Measurements from ENCODE around the gene OGFOD2.

Gene OGFOD2

GRCh38 chr12:122948605-122949004, 26.4 kb upstream of the OGFOD2 start:
- Mint-ChIP-seq H3K36me3 (ENCODE audit: low read depth) (peaks cover 7% of the 10 kb centered on the region), H3K4me3 (no peak overlapping the region), H3K4me1 (peaks cover 11% of the 10 kb centered on the region), H3K9me3 (no peaks in the 10 kb centered on the region), H3K27me3 (ENCODE audit: low read depth) (peaks cover 3% of the 10 kb centered on the region), H3K27ac (no peak overlapping the region)
- TF ChIP-seq CTCF (IDR thresholded peaks at IDR 0.05; ENCODE audit: unreplicated experiment in 3 of 3) = no peak

GRCh38 chr12:122949405-122949804, 25.6 kb upstream of the OGFOD2 start:
- Mint-ChIP-seq H3K36me3 (ENCODE audit: low read depth) (peaks cover 7% of the 10 kb centered on the region), H3K27ac (no peak overlapping the region), H3K4me3 (no peak overlapping the region), H3K27me3 (ENCODE audit: low read depth) (peaks cover 3% of the 10 kb centered on the region), H3K9me3 (no peaks in the 10 kb centered on the region), H3K4me1 (peaks cover 11% of the 10 kb centered on the region)
- no peak for TF ChIP-seq CTCF (IDR thresholded peaks at IDR 0.05; ENCODE audit: unreplicated experiment in 3 of 3)

GRCh38 chr12:122949816-122950675, 25.0 kb upstream of the OGFOD2 start:
- no peak for TF ChIP-seq CTCF (IDR thresholded peaks at IDR 0.05; ENCODE audit: unreplicated experiment in 3 of 3)
- no peak overlapping the region for H3K4me3 Mint-ChIP-seq
- H3K4me1 Mint-ChIP-seq = peaks cover 13% of the 10 kb centered on the region
- no peak overlapping the region for H3K27ac Mint-ChIP-seq
- no peaks in the 10 kb centered on the region for H3K9me3 Mint-ChIP-seq
- H3K27me3 Mint-ChIP-seq (ENCODE audit: low read depth) = peaks cover 3% of the 10 kb centered on the region
- H3K36me3 Mint-ChIP-seq (ENCODE audit: low read depth) = peaks cover 7% of the 10 kb centered on the region

GRCh38 chr12:122951406-122951805, 23.6 kb upstream of the OGFOD2 start:
- H3K4me1 Mint-ChIP-seq = peaks cover 16% of the 10 kb centered on the region
- TF ChIP-seq CTCF (IDR thresholded peaks at IDR 0.05; ENCODE audit: unreplicated experiment in 3 of 3) = no peak
- H3K4me3 Mint-ChIP-seq = no peak overlapping the region
- no peaks in the 10 kb centered on the region for H3K9me3 Mint-ChIP-seq
- peaks cover 7% of the 10 kb centered on the region for H3K36me3 Mint-ChIP-seq (ENCODE audit: low read depth)
- peaks cover 3% of the 10 kb centered on the region for H3K27me3 Mint-ChIP-seq (ENCODE audit: low read depth)
- no peak overlapping the region for H3K27ac Mint-ChIP-seq

- TF ChIP-seq CTCF (IDR thresholded peaks at IDR 0.05; ENCODE audit: unreplicated experiment in 3 of 3) = peak; percentile 70 to 79 (median 79)
- H3K27ac Mint-ChIP-seq = peak overlapping the region in 2 of 3 experiments; percentile 40 to 51
- no peak overlapping the region for H3K4me3 Mint-ChIP-seq
These were observed 22.8 kb upstream of the OGFOD2 start for GRCh38 chr12:122951979-122952892.

More at GRCh38 chr12:122951979-122952892, 22.8 kb upstream of the OGFOD2 start:
- peaks cover 7% of the 10 kb centered on the region for H3K36me3 Mint-ChIP-seq (ENCODE audit: low read depth)
- peaks cover 15% of the 10 kb centered on the region for H3K4me1 Mint-ChIP-seq
- H3K27me3 Mint-ChIP-seq (ENCODE audit: low read depth) = peaks cover 3% of the 10 kb centered on the region
- no peaks in the 10 kb centered on the region for H3K9me3 Mint-ChIP-seq

Measured in nephron (organoid).